Tibial artery (tissue), 4 donors: Measurements from ENCODE around the gene SPEG.

Experiments used
- DNase-seq, 2 donors: peaks; one replicate each; pipeline ENCODE4 v3.0.0-alpha.2; 2019
- H3K27ac ChIP-seq, 2 donors: fragments of 200-600 bp; sonication (generic) in 1 of 2; 1 replicate in 1 of 2; 2 replicates in 1 of 2; pipeline ENCODE4 v1.5.1; 2018 to 2019; ENCODE audit warnings: mild to moderate bottlenecking in 1 of 2
- H3K27me3 ChIP-seq, 2 donors: fragments of 200-600 bp; sonication (generic) in 1 of 2; one replicate each; pipeline versions ENCODE4 v1.5.1 to v1.6.0; 2016 to 2019
- H3K36me3 ChIP-seq, 3 donors: fragments of 200-600 bp; sonication (generic) in 2 of 3; one replicate each; pipeline ENCODE4 v1.5.1; 2016 to 2019; ENCODE audit warnings: mild to moderate bottlenecking in 2 of 3
- H3K4me1 ChIP-seq, 4 donors: fragments of 200-600 bp; sonication (generic) in 2 of 4; 1 replicate in 3 of 4; 2 replicates in 1 of 4; pipeline ENCODE4 v1.5.1; 2016 to 2019
- H3K4me3 ChIP-seq, 2 donors: fragments of 200-600 bp; sonication (generic) in 1 of 2; 1 replicate in 1 of 2; 2 replicates in 1 of 2; pipeline ENCODE4 v1.5.1; 2018 to 2019; ENCODE audit warnings: mild to moderate bottlenecking in 2 of 2
- H3K9me3 ChIP-seq, 3 donors: fragments of 200-600 bp; sonication (generic) in 1 of 3; one replicate each; pipeline ENCODE4 v1.5.1; 2016 to 2019
- intact Hi-C: fragments of 100-400 bp; cut with DNase I; formaldehyde crosslinking; loops from one replicate; pipeline ENCODE4 v1.15.0; 2023; ENCODE audit warnings: low total_unique reads
- TF ChIP-seq, protein P1 (sequence below), 2 experiments: fragments of 200-600 bp in 1 of 2; fragments of 450-650 bp in 1 of 2; IDR thresholded peaks; one replicate each; pipeline ENCODE4 v1.5.1; 2017 to 2019; ENCODE audit warnings: antibody characterized with exemption in 2 of 2, mild to moderate bottlenecking in 1 of 2, moderate library complexity in 1 of 2

Gene SPEG

DNA sequence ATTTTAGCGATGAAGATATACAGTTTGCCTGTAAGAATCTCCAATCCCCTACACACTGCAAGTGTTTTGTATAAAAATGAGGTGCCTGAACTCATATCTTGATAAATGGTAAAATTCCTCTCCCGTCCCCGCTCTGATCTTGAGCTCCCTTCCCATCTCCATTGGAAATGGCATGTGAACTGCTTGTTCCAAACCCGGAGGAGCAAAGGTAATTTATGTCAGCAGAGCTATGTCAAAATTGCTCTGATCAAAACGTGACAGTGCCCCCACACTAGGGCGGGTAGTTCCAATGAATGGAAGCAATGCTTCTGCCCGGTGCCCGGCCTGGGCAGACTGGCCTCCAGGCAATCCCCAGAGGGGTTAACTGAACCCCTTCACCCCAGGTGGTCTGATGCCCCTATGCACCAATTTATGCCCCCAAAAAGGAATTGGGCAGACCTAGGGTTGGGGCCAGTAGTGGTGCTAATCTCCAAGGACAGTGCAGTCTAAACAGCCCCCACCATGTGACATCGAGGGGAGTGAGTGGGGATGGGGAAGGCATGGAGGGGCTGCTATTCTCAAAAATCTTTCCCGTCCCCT, 60.4 kb downstream of the SPEG start:
- H3K36me3 ChIP-seq, result peaks cover 27 to 36% (median 31%) of the 10 kb centered on the region in 3 donors
- no peak overlapping the region for H3K4me3 ChIP-seq
- H3K27ac ChIP-seq, result peak overlapping the region; percentile 96 to 99
- H3K27me3 ChIP-seq, result no peaks in the 10 kb centered on the region
- peaks cover 0 to 43% (median 38%) of the 10 kb centered on the region in 4 donors for H3K4me1 ChIP-seq
- intact Hi-C loops, result no loop called here
- TF ChIP-seq, protein P1, sequence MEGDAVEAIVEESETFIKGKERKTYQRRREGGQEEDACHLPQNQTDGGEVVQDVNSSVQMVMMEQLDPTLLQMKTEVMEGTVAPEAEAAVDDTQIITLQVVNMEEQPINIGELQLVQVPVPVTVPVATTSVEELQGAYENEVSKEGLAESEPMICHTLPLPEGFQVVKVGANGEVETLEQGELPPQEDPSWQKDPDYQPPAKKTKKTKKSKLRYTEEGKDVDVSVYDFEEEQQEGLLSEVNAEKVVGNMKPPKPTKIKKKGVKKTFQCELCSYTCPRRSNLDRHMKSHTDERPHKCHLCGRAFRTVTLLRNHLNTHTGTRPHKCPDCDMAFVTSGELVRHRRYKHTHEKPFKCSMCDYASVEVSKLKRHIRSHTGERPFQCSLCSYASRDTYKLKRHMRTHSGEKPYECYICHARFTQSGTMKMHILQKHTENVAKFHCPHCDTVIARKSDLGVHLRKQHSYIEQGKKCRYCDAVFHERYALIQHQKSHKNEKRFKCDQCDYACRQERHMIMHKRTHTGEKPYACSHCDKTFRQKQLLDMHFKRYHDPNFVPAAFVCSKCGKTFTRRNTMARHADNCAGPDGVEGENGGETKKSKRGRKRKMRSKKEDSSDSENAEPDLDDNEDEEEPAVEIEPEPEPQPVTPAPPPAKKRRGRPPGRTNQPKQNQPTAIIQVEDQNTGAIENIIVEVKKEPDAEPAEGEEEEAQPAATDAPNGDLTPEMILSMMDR (IDR thresholded peaks at IDR 0.05), result no peak
- no peak for DNase-seq
- H3K9me3 ChIP-seq, result no peaks in the 10 kb centered on the region

DNA sequence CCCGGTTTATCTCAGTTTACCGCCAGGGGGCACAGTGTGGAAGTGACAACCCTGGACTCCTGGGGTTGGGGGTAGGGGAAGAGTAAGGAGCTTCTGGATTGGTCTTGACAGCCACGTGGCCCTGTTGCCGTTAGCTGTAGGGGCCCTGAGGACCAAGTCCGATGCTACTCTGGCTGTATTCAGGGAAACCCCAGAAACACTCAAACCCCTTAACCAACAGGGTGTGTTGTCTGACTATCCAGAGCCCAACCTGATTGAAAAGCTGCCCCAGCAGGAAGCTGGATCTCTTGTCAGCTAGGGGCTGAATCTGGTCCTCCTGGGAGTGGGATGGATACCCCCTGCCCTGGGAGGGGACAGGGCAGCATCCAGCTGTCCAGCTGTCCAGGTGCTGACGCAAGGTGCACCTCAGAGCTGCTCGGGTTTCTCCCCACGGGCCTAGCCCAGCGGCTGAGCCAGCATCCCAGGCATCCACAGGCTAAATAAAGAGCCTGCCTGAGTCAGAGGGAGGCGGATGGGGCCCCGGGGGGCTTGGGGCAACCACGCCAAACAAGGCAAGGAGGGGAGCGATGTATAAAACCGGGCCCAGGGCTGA, 61.0 kb downstream of the SPEG start:
- H3K9me3 ChIP-seq, result no peaks in the 10 kb centered on the region
- peaks cover 0 to 46% (median 41%) of the 10 kb centered on the region in 4 donors for H3K4me1 ChIP-seq
- H3K36me3 ChIP-seq, result peaks cover 22 to 30% (median 25%) of the 10 kb centered on the region in 3 donors

DNA sequence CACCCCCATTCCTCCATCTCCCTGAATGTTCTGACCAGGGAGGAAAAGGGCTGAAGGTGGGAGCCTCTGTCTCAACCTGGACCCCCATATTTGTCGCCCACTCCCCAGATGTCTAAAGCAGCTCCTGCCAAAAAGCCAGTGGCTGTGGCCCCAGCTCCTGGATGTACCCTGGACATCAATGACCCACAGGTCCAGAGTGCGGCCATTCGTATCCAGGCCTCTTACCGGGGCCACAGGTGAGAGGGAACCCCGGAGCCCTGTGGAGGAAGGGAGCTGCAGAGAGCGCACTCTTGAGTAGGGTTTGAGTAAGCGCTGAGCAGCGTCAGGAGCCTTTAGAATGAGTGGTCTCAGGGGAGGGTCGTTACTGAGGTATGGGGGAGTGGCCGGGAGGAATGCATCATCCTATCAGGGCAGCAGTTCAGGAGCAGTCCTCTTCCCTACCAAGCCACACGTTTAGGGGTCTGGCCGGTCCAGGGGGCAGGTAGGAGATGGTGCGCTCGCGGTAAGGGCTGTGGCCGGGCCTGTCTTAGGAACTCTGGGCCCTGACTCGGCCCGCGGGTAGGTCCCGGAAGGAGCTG, 61.7 kb downstream of the SPEG start:
- peak overlapping the region; percentile 96 to 99 for H3K27ac ChIP-seq
- intact Hi-C loops, result no loop called here
- DNase-seq, result no peak
- no peaks in the 10 kb centered on the region for H3K27me3 ChIP-seq
- peaks cover 0 to 46% (median 41%) of the 10 kb centered on the region in 4 donors for H3K4me1 ChIP-seq
- H3K4me3 ChIP-seq, result peak overlapping the region; percentile 69 to 73
- TF ChIP-seq, protein P1 (IDR thresholded peaks at IDR 0.05), result no peak
- no peaks in the 10 kb centered on the region for H3K9me3 ChIP-seq
- H3K36me3 ChIP-seq, result peaks cover 15 to 24% (median 19%) of the 10 kb centered on the region in 3 donors

More for the DNA sequence above, 61.0 kb downstream of the SPEG start:
- no peaks in the 10 kb centered on the region for H3K27me3 ChIP-seq
- DNase-seq, result peak; percentile 63 to 87
- no peak overlapping the region for H3K4me3 ChIP-seq
- intact Hi-C loops, result no loop called here
- peak overlapping the region; percentile 96 to 99 for H3K27ac ChIP-seq
- TF ChIP-seq, protein P1 (IDR thresholded peaks at IDR 0.05), result peak; percentile 60 to 65

DNA sequence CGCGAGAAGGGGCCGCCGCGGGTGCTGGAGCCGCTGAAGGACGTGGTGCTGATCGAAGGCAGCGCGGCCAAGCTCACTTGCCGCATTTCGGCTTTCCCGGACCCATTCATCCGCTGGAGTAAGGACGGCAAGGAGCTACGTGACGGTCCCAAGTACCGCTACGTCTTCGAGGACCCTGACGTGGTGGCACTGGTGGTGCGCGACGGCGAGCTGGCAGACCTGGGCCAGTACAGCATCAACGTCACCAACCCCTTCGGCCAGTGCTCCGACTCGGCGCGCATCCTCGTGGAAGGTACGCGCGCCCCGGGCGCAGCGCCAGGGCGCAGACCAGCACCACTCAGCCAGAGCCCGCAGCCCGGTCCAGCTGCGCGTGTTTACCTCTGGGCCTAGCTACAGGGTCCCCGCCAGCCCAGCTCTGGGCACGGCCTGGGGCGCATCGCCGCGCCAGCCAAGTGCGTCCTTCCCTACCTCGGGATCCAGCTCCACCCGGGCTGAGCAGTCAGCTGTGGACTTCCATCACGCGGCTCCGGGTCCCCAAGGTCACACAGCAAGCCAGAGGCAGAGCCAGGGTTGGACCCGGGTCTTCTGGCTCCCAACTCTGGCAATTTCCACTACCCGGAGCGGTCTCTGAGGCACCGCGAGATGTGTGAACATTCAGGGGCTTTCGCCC, 62.3 kb downstream of the SPEG start:
- peak overlapping the region; percentile 69 to 73 for H3K4me3 ChIP-seq
- H3K27ac ChIP-seq, result peak overlapping the region; percentile 96 to 99
- H3K4me1 ChIP-seq, result peaks cover 0 to 46% (median 41%) of the 10 kb centered on the region in 4 donors
- intact Hi-C loops, result no loop called here
- DNase-seq, result peak; percentile 40 to 80
- TF ChIP-seq, protein P1 (IDR thresholded peaks at IDR 0.05), result no peak
- no peaks in the 10 kb centered on the region for H3K9me3 ChIP-seq
- H3K27me3 ChIP-seq, result no peaks in the 10 kb centered on the region
- H3K36me3 ChIP-seq, result peaks cover 10 to 24% (median 19%) of the 10 kb centered on the region in 3 donors

DNA sequence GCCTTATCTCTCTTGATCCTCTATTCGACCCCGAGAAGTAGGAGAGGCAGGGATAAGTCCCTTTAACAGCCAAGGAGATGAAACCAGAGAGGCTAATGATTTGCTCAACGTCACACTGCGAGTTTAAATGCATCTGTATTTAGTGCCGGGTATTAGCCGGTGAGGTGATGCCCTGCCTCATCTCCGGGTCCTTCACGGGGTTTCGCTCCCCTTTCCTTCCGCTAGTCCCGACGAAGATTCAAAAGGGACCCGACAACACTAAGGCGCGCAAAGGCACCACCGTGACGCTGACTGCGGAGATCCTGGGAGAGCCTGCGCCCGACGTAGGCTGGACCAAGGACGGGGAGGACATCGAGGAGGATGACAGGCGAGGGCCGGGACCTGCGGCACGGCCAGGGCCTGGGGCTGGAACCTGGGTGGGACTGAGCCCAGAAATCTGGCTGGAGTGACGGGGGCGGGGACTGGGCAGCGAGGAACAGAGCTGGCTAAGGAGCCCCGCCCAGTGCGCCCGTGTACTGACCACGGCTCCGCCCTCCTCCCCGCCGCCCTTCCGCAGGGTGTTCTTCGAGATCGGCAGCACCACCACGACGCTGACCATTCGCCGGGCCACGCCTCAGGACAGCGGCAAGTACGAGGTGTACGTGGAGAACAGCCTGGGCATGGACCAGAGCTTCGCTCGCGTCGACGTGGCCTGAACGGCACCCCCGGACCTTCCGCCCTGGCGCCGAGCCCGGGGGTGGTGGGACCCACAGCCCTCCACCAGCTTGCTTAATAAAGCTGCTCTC, 63.0 kb downstream of the SPEG start:
- Histone ChIP-seq H3K27ac (peak overlapping the region; percentile 96 to 99), H3K27me3 (no peaks in the 10 kb centered on the region), H3K4me3 (peak overlapping the region; percentile 69 to 73), H3K4me1 (peaks cover 0 to 46% (median 41%) of the 10 kb centered on the region in 4 donors), H3K9me3 (no peaks in the 10 kb centered on the region), H3K36me3 (peaks cover 7 to 24% (median 18%) of the 10 kb centered on the region in 3 donors)
- intact Hi-C loops, result no loop called here
- TF ChIP-seq, protein P1 (IDR thresholded peaks at IDR 0.05), result no peak
- peak; percentile 95 to 98 for DNase-seq
